ENCODE measurements around the gene CA7.

- TF ChIP-seq, protein P1, sequence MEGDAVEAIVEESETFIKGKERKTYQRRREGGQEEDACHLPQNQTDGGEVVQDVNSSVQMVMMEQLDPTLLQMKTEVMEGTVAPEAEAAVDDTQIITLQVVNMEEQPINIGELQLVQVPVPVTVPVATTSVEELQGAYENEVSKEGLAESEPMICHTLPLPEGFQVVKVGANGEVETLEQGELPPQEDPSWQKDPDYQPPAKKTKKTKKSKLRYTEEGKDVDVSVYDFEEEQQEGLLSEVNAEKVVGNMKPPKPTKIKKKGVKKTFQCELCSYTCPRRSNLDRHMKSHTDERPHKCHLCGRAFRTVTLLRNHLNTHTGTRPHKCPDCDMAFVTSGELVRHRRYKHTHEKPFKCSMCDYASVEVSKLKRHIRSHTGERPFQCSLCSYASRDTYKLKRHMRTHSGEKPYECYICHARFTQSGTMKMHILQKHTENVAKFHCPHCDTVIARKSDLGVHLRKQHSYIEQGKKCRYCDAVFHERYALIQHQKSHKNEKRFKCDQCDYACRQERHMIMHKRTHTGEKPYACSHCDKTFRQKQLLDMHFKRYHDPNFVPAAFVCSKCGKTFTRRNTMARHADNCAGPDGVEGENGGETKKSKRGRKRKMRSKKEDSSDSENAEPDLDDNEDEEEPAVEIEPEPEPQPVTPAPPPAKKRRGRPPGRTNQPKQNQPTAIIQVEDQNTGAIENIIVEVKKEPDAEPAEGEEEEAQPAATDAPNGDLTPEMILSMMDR (conservative IDR thresholded peaks at IDR 0.05 in 1 of 2, IDR thresholded peaks at IDR 0.05 in 1 of 2; ENCODE audit: low read depth in 1 of 2, low read length in 2 of 2): no peak
- no peak for TF ChIP-seq EZH2 (IDR thresholded peaks at IDR 0.05; ENCODE audit: low read length, missing control alignments)
Observed at GRCh38 chr16:66847533-66848067, 3.4 kb downstream of the CA7 start.

All from fibroblast of lung (primary cell).